ENCODE measurements around the gene CCDC138.
A peak's percentile ranks its signal among the peaks of the same experiment; 100 is the strongest.

CCDC138 gene

DNA sequence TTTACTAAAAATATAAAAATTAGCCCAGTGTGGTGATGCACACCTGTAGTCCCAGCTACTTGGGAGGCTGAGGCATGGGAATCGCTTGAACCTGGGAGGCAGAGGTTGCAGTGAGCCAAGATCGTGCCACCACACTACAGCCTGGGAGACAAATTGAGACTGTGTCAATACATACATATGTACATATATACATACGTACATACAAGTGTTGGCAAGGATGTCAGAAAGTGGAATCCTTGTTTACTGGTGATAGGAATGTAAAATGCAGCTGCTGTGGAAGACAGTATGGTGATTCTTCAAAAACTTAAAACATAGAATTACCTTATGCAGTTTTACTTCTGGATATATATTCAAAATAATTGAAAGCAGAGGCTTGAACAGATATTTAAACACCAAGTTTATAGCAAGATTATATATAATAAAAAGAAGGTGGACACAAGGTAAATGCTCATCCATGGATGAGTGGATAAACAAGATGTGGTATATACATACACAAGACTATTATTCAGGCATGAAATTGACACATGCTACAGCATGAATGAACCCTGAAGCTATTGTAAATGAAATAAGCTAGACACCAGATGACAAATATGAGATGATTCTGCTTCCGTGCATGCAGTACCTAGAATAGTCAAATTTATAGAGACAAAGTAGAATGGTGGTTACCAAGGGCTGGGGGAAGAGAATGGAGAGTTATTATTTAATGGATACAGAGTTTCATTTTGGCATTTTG is 43.2 kb downstream of the CCDC138 start:
- DNase-seq, result peak; percentile 8

DNA sequence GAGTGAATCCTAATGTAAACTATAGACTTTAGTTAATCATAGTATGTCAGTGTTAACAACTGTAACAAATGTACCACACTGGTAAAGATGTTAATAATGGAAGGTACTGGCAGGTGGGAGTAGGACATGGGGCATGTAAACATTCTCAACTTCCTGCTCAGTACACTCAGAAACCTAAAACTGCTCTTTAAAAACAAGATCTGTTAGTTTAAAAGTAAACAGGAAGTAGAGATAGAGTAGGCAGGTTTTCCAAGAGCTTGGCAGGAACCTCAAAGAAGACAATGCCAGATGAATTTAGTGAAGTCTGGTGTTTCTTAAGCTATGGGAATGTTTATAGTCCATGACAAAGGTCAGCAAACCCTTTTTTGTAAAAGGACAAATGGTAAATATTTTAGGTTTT is 46.6 kb downstream of the CCDC138 start:
- DNase-seq, result peak; percentile 48

- DNase-seq, result no peak
Measured at GRCh38 chr2:108834620-108835019, 48.0 kb downstream of the CCDC138 start.

DNA sequence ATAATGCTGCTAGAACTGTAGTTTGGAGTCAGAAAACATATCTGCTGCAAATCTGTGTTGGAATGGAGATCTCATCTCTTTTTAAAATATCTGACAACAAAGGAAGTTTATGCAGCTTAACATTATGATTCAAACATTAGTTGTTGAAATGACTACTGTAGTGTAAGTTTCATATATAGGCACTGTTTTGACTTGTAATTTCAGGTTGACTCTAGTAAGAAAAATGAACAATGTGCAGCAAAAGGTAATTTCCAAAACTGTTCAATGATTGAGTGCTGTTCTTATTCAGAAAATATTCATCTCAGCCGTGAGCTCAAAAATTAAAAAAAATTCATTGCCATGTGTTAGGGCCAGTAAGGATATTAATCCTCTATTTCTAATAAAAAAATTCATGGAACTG is 48.5 kb downstream of the CCDC138 start:
- no peak for DNase-seq

DNA sequence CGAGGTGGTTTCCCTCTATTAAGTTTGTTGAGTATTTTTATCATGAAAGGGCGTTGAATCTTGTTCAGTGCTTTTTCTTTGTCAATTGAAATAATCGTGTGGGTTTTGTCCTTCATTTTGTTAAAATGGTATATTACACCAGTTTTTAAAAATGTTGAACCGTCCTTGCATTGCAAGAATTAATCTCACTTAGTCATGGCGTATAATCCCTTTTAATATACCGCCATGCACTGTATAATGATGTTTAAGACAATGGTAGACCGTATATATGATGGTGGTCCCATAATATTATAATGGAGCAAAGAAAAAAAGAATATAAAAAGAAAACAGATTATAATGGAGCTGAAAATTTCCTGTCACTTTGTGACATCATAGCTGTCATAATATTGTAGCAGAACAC is 50.6 kb downstream of the CCDC138 start:
- DNase-seq, result no peak

DNA sequence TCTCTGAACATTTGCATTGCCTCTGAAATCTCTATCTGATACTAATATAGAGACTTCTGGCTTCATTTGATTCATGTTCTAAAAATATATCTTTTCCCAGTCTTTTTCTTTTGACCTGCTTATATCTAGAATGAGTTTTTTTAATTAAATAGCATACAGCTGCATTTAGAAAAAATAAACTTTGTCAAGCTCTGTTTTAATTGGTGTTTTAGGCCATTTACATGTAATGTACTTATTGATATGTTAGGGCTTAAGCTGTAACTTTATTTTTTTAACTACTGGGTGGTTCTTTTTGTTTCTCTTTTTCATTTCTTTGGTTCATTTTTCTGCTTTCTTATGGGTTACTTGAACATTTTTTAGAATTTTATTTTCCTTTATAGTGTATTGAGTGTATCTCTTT is 54.9 kb downstream of the CCDC138 start:
- DNase-seq, result no peak

DNA sequence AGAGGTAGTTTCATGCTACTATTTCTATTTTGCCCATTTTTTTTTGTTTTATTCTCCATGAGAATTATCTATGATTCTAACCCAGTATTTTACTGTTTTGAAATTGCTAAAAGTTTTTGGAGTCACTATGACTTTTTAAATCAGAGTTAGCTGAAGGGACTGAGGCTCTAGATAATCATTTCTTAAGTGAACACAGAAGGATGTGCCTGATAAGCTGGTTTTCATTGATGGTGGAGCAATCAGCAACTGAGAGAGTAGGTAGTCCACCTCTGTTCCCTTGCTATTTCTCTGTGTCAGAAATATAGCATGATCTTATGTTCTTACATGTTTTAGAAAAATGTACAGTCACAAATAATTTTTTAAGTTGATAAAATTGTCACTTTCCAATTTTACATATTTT is 59.4 kb downstream of the CCDC138 start:
- DNase-seq, result no peak

- DNase-seq, result no peak
Measured at GRCh38 chr2:108847000-108847399, 60.4 kb downstream of the CCDC138 start.

DNA sequence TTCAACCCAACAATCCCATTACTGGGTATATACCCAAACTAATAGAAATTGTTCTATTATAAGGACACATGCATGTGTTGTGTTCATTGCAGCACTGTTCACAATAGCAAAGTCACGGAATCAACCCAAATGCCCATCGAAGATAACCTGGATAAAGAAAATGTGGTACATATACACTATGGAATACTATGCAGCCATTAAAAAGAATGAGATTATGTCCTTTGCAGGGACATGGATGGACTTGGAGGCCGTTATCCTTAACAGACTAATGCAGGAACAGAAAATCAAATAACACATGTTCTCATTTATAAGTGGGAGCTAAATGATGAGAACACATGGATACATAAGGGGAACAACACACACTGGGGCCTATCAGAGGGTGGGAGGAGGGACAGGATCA is 65.8 kb downstream of the CCDC138 start:
- no peak for DNase-seq

- no peak for DNase-seq
Measured at GRCh38 chr2:108853421-108853820, 66.8 kb downstream of the CCDC138 start.

GRCh38 chr2:108854484-108854883 is 67.9 kb downstream of the CCDC138 start:
- DNase-seq, result no peak

DNA sequence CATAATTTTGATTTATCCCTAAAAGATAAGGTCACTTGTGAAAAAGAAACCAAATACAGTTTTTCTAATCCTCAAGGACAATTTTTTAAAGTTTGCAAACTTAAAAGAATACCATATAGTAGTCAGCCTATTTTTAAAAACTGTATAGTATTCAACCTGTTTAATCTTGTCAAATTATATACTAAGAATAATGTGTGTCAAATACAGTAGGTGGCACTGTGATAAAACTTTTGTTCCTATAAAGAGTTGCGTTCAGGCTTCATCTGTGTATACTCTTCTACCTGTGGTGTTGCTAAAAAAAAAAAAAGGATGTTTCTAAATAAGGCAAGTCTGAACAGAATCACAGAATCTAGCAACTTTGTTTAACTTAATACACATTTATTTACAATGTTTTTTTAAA is 68.6 kb downstream of the CCDC138 start:
- peak; percentile 74 for DNase-seq

DNA sequence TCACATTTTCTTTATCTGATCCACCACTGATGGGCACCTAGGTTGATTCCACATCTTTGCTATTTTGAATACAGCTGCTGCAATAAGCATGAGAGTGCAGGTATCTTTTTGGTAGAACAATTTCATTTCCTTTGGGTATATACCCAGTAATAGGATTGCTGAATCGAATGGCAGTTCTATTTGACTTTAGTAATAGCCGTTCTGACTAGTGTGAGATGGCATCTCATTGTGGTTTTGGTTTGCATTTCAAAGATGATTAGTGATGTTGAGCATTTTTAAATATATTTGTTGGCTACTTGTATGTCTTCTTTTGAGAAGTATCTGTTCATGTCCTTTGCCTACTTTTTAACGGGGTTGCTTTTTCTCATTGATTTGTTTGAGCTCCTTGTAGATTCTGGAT is 72.3 kb downstream of the CCDC138 start:
- no peak for DNase-seq

- DNase-seq, result no peak
Measured at GRCh38 chr2:108866041-108866440, 79.5 kb downstream of the CCDC138 start.

DNA sequence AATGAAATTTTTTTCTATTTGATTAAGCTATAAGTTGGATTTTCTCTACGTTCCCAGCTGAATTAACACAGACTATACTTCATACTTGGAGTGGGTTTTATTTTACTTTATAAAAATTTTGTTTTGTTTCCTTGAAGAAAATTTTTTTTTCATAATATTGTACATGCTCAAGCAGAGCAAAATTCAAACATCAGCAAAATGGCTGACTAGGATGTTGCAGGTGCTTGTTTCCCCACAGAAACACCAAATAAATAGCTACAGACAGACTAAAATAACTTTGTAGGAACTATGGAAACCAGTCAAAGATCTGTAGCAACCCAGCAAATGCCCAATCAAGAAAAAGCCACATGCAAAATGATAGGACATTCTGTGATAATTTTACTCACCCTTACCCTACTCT is 82.3 kb downstream of the CCDC138 start:
- DNase-seq, result no peak

- DNase-seq, result no peak
Measured at GRCh38 chr2:108869542-108869941, 83.0 kb downstream of the CCDC138 start.

DNA sequence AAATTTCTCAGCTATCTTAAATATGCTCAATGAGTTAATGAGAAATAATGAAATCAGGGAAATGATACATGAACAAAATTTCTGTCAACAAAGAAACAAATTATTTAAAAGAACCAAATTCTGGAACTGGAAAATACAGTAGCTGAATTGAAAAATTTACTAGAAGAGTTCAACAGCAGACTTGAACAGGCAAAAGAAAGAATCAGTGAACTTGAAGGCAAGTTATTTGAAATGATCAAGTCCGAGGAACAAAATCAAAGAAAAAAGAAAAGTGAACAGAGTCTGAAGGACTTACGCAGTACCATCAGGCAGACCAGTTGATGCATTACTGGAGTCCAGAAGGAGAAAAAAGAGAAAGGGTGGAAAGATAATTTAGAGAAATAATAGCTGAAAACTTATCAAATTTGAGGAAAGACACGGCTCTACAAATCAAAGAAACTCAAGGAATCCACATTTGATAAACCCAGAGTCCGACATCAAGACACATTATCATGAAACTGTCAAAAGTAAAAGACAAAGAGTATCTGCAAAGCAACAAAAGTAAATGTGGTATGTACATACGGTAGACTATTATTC is 83.6 kb downstream of the CCDC138 start:
- no peak for DNase-seq

DNA sequence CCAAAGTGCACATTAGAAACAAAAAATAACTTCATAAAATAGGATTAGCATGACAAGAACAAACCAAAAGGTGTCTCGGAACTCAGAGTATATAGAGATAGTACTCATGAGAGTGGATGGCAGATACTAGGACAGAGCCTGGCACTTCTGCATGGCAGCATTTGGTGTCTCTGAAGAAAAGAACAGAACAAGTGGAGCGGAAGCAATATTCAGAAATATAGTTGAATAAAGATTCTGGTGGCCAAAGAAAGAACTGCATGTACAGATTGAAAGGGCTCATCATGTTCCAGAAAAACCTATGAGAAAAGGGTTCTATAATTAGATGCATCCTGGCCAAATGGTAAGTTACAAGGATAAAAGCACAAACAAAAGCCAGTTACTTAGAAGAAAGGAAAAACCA is 90.9 kb downstream of the CCDC138 start:
- DNase-seq, result peak; percentile 17

GRCh38 chr2:108878276-108878675 is 91.7 kb downstream of the CCDC138 start:
- no peak for DNase-seq

DNA sequence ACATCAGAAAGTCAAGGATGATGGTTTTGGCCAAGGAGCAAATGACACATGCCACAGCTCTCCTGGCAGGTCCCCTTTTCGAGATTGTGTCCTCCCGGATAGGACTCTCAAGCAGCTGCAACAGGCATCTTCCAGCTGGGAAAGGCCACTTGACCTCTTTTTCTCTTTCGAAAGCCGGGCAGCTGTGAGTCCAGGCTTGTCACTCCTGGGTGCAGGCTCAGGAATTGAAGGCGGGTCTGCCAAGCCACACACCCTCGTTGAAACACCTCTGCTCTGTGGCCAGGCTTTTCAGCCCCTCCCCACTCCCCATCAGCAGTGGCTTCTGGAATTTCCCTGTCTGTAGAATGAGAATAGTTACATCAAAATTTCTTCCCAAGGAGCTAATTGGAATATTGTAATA is 98.0 kb downstream of the CCDC138 start:
- peak; percentile 93 for DNase-seq

DNA sequence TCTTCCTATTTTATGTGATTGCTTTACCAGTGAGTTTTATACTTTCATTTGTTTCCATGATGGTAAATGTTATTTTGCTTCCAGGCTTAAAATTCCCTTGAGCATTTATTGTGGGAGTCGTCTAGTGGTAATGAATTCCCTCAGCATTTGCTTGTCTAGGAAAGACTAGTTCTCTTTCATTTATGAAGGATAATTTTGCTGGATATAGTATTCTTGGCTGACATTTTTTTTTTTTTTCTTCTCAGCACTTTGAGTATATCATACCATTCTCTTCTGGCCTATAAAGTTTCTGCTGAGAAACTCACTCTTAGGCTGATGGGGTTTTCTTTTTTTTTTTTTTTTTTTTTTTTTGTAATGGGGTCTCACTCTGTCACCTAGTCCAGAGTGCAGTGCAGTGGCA is 103.3 kb downstream of the CCDC138 start:
- no peak for DNase-seq

DNA sequence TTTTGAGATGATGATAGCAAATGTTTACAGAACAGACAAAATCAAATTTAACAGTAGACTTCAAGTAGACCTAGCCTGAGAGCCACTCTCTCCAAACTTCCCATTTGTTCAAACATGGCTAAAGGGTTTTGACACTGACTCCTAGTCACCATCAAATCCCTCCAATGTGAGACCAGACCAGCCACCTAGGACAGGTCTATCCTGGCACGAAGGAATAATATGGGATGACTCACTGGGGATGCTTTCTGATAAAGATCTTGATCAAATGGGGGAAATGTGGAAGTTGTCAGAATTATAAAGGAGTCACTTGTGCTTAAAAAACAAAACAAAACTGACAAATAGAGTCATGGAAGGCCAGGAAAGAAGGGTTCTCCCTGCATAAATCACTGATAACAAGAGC is 106.7 kb downstream of the CCDC138 start:
- DNase-seq, result no peak

GRCh38 chr2:108894766-108895165 is 108.2 kb downstream of the CCDC138 start:
- DNase-seq, result no peak

GRCh38 chr2:108895188-108895587 is 108.6 kb downstream of the CCDC138 start:
- no peak for DNase-seq

- DNase-seq, result no peak
Measured at GRCh38 chr2:108896741-108897140, 110.2 kb downstream of the CCDC138 start.
